HG03108 (cell line): ENCODE data around the gene SH2B3.
"Not testable (repeated sequence)": the region's sequence is repeated elsewhere in the genome, so short reads cannot be mapped to it uniquely, and the experiment has no call there.

Source experiments
- ATAC-seq: cut with Tn5 transposase; IDR thresholded peaks from one replicate; pipeline ENCODE4 v1.9.1; 2021; ENCODE audit warnings: moderate library complexity; ENCODE audit not compliant: unreplicated experiment

The SH2B3 gene

GRCh38 chr12:111405859-111406473 lies at the start of gene SH2B3:
SH2B3 (plus strand) TSS chr12:111405923; CDS start chr12:111418146, 12,223 bp downstream.
- peak; percentile 5 for ATAC-seq

GRCh38 chr12:111359231-111359913 lies 46.4 kb upstream of the SH2B3 start:
- no peak for ATAC-seq

- no peak for ATAC-seq
Measured at GRCh38 chr12:111359914-111360276, 45.8 kb upstream of the SH2B3 start.

- no peak for ATAC-seq
Measured at GRCh38 chr12:111360325-111360930, 45.3 kb upstream of the SH2B3 start.

- ATAC-seq = no peak
Measured at GRCh38 chr12:111361073-111361716, 44.5 kb upstream of the SH2B3 start.

- no peak for ATAC-seq
Measured at GRCh38 chr12:111361717-111362576, 43.8 kb upstream of the SH2B3 start.

GRCh38 chr12:111362687-111363475 lies 42.8 kb upstream of the SH2B3 start:
- ATAC-seq = no peak

GRCh38 chr12:111363578-111363977 lies 42.1 kb upstream of the SH2B3 start:
- ATAC-seq = no peak

GRCh38 chr12:111366075-111366474 lies 39.6 kb upstream of the SH2B3 start:
- no peak for ATAC-seq

GRCh38 chr12:111366583-111366982 lies 39.1 kb upstream of the SH2B3 start:
- ATAC-seq = no peak

- no peak for ATAC-seq
Measured at GRCh38 chr12:111367661-111368221, 38.0 kb upstream of the SH2B3 start.

- no peak for ATAC-seq
Measured at GRCh38 chr12:111368291-111368787, 37.4 kb upstream of the SH2B3 start.

- peak; percentile 84 for ATAC-seq
Measured at GRCh38 chr12:111368788-111369495, 36.8 kb upstream of the SH2B3 start, which contains the start of gene PHETA1. PHETA1 (minus strand) TSS chr12:111369095; CDS start chr12:111363427, 5,668 bp downstream.

- no peak for ATAC-seq
Measured at GRCh38 chr12:111369496-111370220, 36.1 kb upstream of the SH2B3 start.

GRCh38 chr12:111373231-111373630 lies 32.5 kb upstream of the SH2B3 start:
- not testable (repeated sequence) for ATAC-seq

GRCh38 chr12:111377440-111377839 lies 28.3 kb upstream of the SH2B3 start:
- no peak for ATAC-seq

- ATAC-seq = no peak
Measured at GRCh38 chr12:111379942-111380554, 25.7 kb upstream of the SH2B3 start.

- no peak for ATAC-seq
Measured at GRCh38 chr12:111384596-111384995, 21.1 kb upstream of the SH2B3 start.
